SK-N-SH treated with all-trans-retinoic acid at 6 μM for 48 hours (cell line): ENCODE results near the gene CELF1.

ENCODE experiments used
- GLIS3 ChIP-seq: fragments of 250-450 bp; sonication (Bioruptor Pico); IDR thresholded peaks from 2 replicates; pipeline ENCODE4 v1.5.0; 2020; ENCODE audit warnings: mild to moderate bottlenecking, moderate library complexity
- ISL1 ChIP-seq: fragments of 250-450 bp; sonication (Bioruptor Pico); IDR thresholded peaks from 2 replicates; pipeline ENCODE4 v2.1.2; 2022; ENCODE audit warnings: mild to moderate bottlenecking, moderate library complexity
- ZFP30 ChIP-seq: fragments of 450-650 bp; formaldehyde crosslinking; IDR thresholded peaks from 2 replicates; pipeline ENCODE4 v1.5.0; 2022; ENCODE audit warnings: mild to moderate bottlenecking, moderate library complexity
- ZNF8 ChIP-seq: fragments of 450-650 bp; formaldehyde crosslinking; IDR thresholded peaks from 2 replicates; pipeline ENCODE4 v1.5.0; 2020; ENCODE audit warnings: mild to moderate bottlenecking, moderate library complexity

GRCh38 chr11:47558695-47559094 is 5.8 kb upstream of the CELF1 start:
- TF ChIP-seq GLIS3 (CRISPR knock-in tag) (no peak), ZFP30 (CRISPR knock-in tag) (no peak), ISL1 (no peak), ZNF8 (CRISPR knock-in tag) (no peak)
